Transverse colon (tissue), 4 donors: Measurements from ENCODE around the gene TTC29.

Source experiments
- CTCF ChIP-seq, 5 experiments: fragments of 200-600 bp in 3 of 5; fragments of 450-650 bp in 2 of 5; sonication (generic) in 3 of 5; IDR thresholded peaks; 1 replicate in 2 of 5; 2 replicates in 3 of 5; pipeline ENCODE4 v1.5.1; 2016 to 2017; ENCODE audit warnings: antibody characterized with exemption in 5 of 5, inconsistent platforms in 3 of 5, mild to moderate bottlenecking in 2 of 5, moderate library complexity in 1 of 5
- POLR2A ChIP-seq: fragments of 450-650 bp; IDR thresholded peaks from one replicate; pipeline ENCODE4 v1.6.1; 2016; ENCODE audit warnings: antibody characterized with exemption, mild to moderate bottlenecking, moderate library complexity
- POLR2AphosphoS5 ChIP-seq, 3 donors: sonication (generic); formaldehyde crosslinking; IDR thresholded peaks; one replicate each; pipeline ENCODE4 v1.6.1; 2016; ENCODE audit warnings: antibody characterized with exemption in 3 of 3

DNA sequence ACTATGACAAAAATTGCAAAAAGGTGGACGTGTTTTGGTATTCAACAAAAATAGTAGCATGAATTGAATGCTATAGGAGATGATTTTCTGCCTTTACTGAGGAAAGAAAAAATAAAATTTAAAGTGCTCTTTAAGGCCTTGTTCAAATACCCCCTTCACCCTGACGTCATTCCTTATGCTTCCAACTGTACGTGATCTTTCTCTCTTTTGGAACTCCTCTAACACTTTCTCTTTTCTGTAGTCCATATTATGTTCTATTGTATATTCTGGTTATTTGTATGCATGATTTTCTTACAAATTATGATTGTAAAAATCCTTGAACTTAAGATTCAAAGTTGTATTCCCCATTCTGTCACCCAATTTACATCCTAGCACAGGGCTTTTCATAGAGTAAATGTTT lies 206.5 kb downstream of the TTC29 start:
- no peak for TF ChIP-seq CTCF (IDR thresholded peaks at IDR 0.05)
- no peak for TF ChIP-seq POLR2A
- no peak for TF ChIP-seq POLR2AphosphoS5 (IDR thresholded peaks at IDR 0.05)
